Measurements from ENCODE around the gene ANO4. TPM values are rescaled to one million over a fixed set of nuclear protein-coding genes. Genes with fewer than 3 reads are reported as not detected.

ANO4 gene
- total and polyA plus RNA-seq, 4 experiments from 2014 or later: not detected

- Mint-ChIP-seq H3K27ac (no peak overlapping the region), H3K4me1 (peaks cover 0 to 1% (median 0%) of the 10 kb centered on the region in 4 donors), H3K4me3 (no peak overlapping the region), H3K27me3 (no peaks in the 10 kb centered on the region), H3K36me3 (no peaks in the 10 kb centered on the region), H3K9me3 (peaks cover 0 to 6% (median 0%) of the 10 kb centered on the region in 8 donors)
- ChIA-PET POLR2A (ENCODE audit: partially characterized antibody) (no interaction called here), CTCF (ENCODE audit: partially characterized antibody) (interaction anchor here (0.5 kb wide), 1 partner anchor 157 kb away, joined by 5 read pairs; no protein-coding TSS in a partner anchor)
- intact Hi-C loops (cut with micrococcal nuclease): no loop called here
- Histone ChIP-seq H3K36me3 (ENCODE audit: insufficient read depth, low read length) (no peaks in the 10 kb centered on the region), H3K9me3 (ENCODE audit: control insufficient read depth in 1 of 2, low read length in 2 of 2) (no peaks in the 10 kb centered on the region), H3K4me1 (ENCODE audit: insufficient read depth, low read length) (no peaks in the 10 kb centered on the region), H3K27ac (ENCODE audit: low read depth, low read length) (no peak overlapping the region), H3K4me3 (ENCODE audit: low read length in 2 of 2) (no peak overlapping the region), H3K27me3 (ENCODE audit: insufficient read depth, low read length) (no peaks in the 10 kb centered on the region)
- DNase-seq: no peak
Measured at GRCh38 chr12:100995201-100995600, 200.6 kb downstream of the ANO4 start.

- Histone ChIP-seq H3K9me3 (ENCODE audit: control insufficient read depth in 1 of 2, low read length in 2 of 2) (no peaks in the 10 kb centered on the region), H3K27me3 (ENCODE audit: insufficient read depth, low read length) (no peaks in the 10 kb centered on the region), H3K27ac (ENCODE audit: low read depth, low read length) (no peak overlapping the region), H3K4me1 (ENCODE audit: insufficient read depth, low read length) (no peaks in the 10 kb centered on the region), H3K36me3 (ENCODE audit: insufficient read depth, low read length) (no peaks in the 10 kb centered on the region), H3K4me3 (ENCODE audit: low read length in 2 of 2) (no peak overlapping the region)
- no peak overlapping the region for H3K27ac Mint-ChIP-seq
- POLR2A ChIA-PET (ENCODE audit: partially characterized antibody): no interaction called here
- CTCF ChIA-PET (ENCODE audit: partially characterized antibody): interaction anchor here (0.5 kb wide), 1 partner anchor 158 kb away, joined by 5 read pairs; no protein-coding TSS in a partner anchor
- no peak overlapping the region for H3K4me3 Mint-ChIP-seq
- H3K36me3 Mint-ChIP-seq: no peaks in the 10 kb centered on the region
- H3K4me1 Mint-ChIP-seq: peaks cover 0 to 1% (median 0%) of the 10 kb centered on the region in 4 donors
- no peak for DNase-seq
- H3K9me3 Mint-ChIP-seq: peaks cover 0 to 5% (median 0%) of the 10 kb centered on the region in 8 donors
- H3K27me3 Mint-ChIP-seq: no peaks in the 10 kb centered on the region
- intact Hi-C loops (cut with micrococcal nuclease): no loop called here
Measured at GRCh38 chr12:100995771-100996170, 201.2 kb downstream of the ANO4 start.

GRCh38 chr12:101001669-101002068 lies 207.1 kb downstream of the ANO4 start:
- Mint-ChIP-seq H3K36me3 (no peaks in the 10 kb centered on the region), H3K27ac (no peak overlapping the region), H3K4me1 (peaks cover 0 to 1% (median 0%) of the 10 kb centered on the region in 4 donors), H3K27me3 (no peaks in the 10 kb centered on the region), H3K4me3 (no peak overlapping the region), H3K9me3 (peaks cover 0 to 4% (median 0%) of the 10 kb centered on the region in 8 donors)
- Histone ChIP-seq H3K36me3 (ENCODE audit: insufficient read depth, low read length) (no peaks in the 10 kb centered on the region), H3K9me3 (ENCODE audit: control insufficient read depth in 1 of 2, low read length in 2 of 2) (no peaks in the 10 kb centered on the region), H3K27ac (ENCODE audit: low read depth, low read length) (no peak overlapping the region), H3K4me3 (ENCODE audit: low read length in 2 of 2) (no peak overlapping the region), H3K27me3 (ENCODE audit: insufficient read depth, low read length) (no peaks in the 10 kb centered on the region), H3K4me1 (ENCODE audit: insufficient read depth, low read length) (no peaks in the 10 kb centered on the region)
- intact Hi-C loops (cut with micrococcal nuclease): no loop called here
- no peak for DNase-seq
- POLR2A ChIA-PET (ENCODE audit: partially characterized antibody): no interaction called here
- CTCF ChIA-PET (ENCODE audit: partially characterized antibody): no interaction called here

- no peak overlapping the region for H3K27ac Mint-ChIP-seq
Measured at GRCh38 chr12:101002696-101003419, 208.3 kb downstream of the ANO4 start.

GRCh38 chr12:101004898-101005297 lies 210.3 kb downstream of the ANO4 start:
- Histone ChIP-seq H3K9me3 (ENCODE audit: control insufficient read depth in 1 of 2, low read length in 2 of 2) (peaks cover 0 to 6% of the 10 kb centered on the region in 2 donors), H3K4me1 (ENCODE audit: insufficient read depth, low read length) (no peaks in the 10 kb centered on the region), H3K27ac (ENCODE audit: low read depth, low read length) (no peak overlapping the region), H3K27me3 (ENCODE audit: insufficient read depth, low read length) (no peaks in the 10 kb centered on the region), H3K36me3 (ENCODE audit: insufficient read depth, low read length) (no peaks in the 10 kb centered on the region), H3K4me3 (ENCODE audit: low read length in 2 of 2) (no peak overlapping the region)
- Mint-ChIP-seq H3K27me3 (no peaks in the 10 kb centered on the region), H3K4me3 (no peak overlapping the region), H3K9me3 (peaks cover 0 to 19% (median 8%) of the 10 kb centered on the region in 8 donors), H3K36me3 (no peaks in the 10 kb centered on the region), H3K27ac (no peak overlapping the region), H3K4me1 (peaks cover 0 to 1% (median 0%) of the 10 kb centered on the region in 4 donors)
- DNase-seq: no peak
- CTCF ChIA-PET (ENCODE audit: partially characterized antibody): no interaction called here
- POLR2A ChIA-PET (ENCODE audit: partially characterized antibody): no interaction called here
- intact Hi-C loops (cut with micrococcal nuclease): no loop called here

More at GRCh38 chr12:101002696-101003419, 208.3 kb downstream of the ANO4 start:
- Histone ChIP-seq H3K4me1 (ENCODE audit: insufficient read depth, low read length) (no peaks in the 10 kb centered on the region), H3K27me3 (ENCODE audit: insufficient read depth, low read length) (no peaks in the 10 kb centered on the region), H3K36me3 (ENCODE audit: insufficient read depth, low read length) (no peaks in the 10 kb centered on the region), H3K9me3 (ENCODE audit: control insufficient read depth in 1 of 2, low read length in 2 of 2) (no peaks in the 10 kb centered on the region), H3K4me3 (ENCODE audit: low read length in 2 of 2) (no peak overlapping the region), H3K27ac (ENCODE audit: low read depth, low read length) (no peak overlapping the region)
- H3K27me3 Mint-ChIP-seq: no peaks in the 10 kb centered on the region
- POLR2A ChIA-PET (ENCODE audit: partially characterized antibody): no interaction called here
- no peak for DNase-seq
- no peak overlapping the region for H3K4me3 Mint-ChIP-seq
- CTCF ChIA-PET (ENCODE audit: partially characterized antibody): no interaction called here
- intact Hi-C loops (cut with micrococcal nuclease): no loop called here
- peaks cover 0 to 4% (median 0%) of the 10 kb centered on the region in 8 donors for H3K9me3 Mint-ChIP-seq
- peaks cover 0 to 1% (median 0%) of the 10 kb centered on the region in 4 donors for H3K4me1 Mint-ChIP-seq
- no peaks in the 10 kb centered on the region for H3K36me3 Mint-ChIP-seq

- ChIA-PET CTCF (ENCODE audit: partially characterized antibody) (no interaction called here), POLR2A (ENCODE audit: partially characterized antibody) (no interaction called here)
- H3K27ac ChIP-seq (ENCODE audit: low read depth, low read length): no peak overlapping the region
- H3K4me3 ChIP-seq (ENCODE audit: low read length in 2 of 2): no peak overlapping the region
- Mint-ChIP-seq H3K4me1 (no peaks in the 10 kb centered on the region), H3K27ac (no peak overlapping the region), H3K4me3 (no peak overlapping the region), H3K9me3 (peaks cover 0 to 27% (median 10%) of the 10 kb centered on the region in 8 donors), H3K27me3 (no peaks in the 10 kb centered on the region), H3K36me3 (no peaks in the 10 kb centered on the region)
- H3K27me3 ChIP-seq (ENCODE audit: insufficient read depth, low read length): no peaks in the 10 kb centered on the region
- no peak for DNase-seq
- no peaks in the 10 kb centered on the region for H3K4me1 ChIP-seq (ENCODE audit: insufficient read depth, low read length)
- H3K36me3 ChIP-seq (ENCODE audit: insufficient read depth, low read length): no peaks in the 10 kb centered on the region
- peaks cover 0 to 6% of the 10 kb centered on the region in 2 donors for H3K9me3 ChIP-seq (ENCODE audit: control insufficient read depth in 1 of 2, low read length in 2 of 2)
- intact Hi-C loops (cut with micrococcal nuclease): no loop called here
Measured at GRCh38 chr12:101009274-101009673, 214.7 kb downstream of the ANO4 start.

GRCh38 chr12:101010896-101011295 lies 216.3 kb downstream of the ANO4 start:
- DNase-seq: no peak
- H3K4me1 ChIP-seq (ENCODE audit: insufficient read depth, low read length): no peaks in the 10 kb centered on the region

More at GRCh38 chr12:101010896-101011295, 216.3 kb downstream of the ANO4 start:
- H3K9me3 ChIP-seq (ENCODE audit: control insufficient read depth in 1 of 2, low read length in 2 of 2): peaks cover 0 to 6% of the 10 kb centered on the region in 2 donors
- H3K27ac ChIP-seq (ENCODE audit: low read depth, low read length): no peak overlapping the region
- no peaks in the 10 kb centered on the region for H3K4me1 Mint-ChIP-seq
- no peaks in the 10 kb centered on the region for H3K36me3 ChIP-seq (ENCODE audit: insufficient read depth, low read length)
- H3K9me3 Mint-ChIP-seq: peaks cover 0 to 24% (median 10%) of the 10 kb centered on the region in 8 donors
- CTCF ChIA-PET (ENCODE audit: partially characterized antibody): no interaction called here
- H3K27ac Mint-ChIP-seq: no peak overlapping the region
- intact Hi-C loops (cut with micrococcal nuclease): no loop called here
- H3K36me3 Mint-ChIP-seq: no peaks in the 10 kb centered on the region
- POLR2A ChIA-PET (ENCODE audit: partially characterized antibody): no interaction called here
- no peaks in the 10 kb centered on the region for H3K27me3 ChIP-seq (ENCODE audit: insufficient read depth, low read length)
- H3K27me3 Mint-ChIP-seq: no peaks in the 10 kb centered on the region
- H3K4me3 ChIP-seq (ENCODE audit: low read length in 2 of 2): no peak overlapping the region
- no peak overlapping the region for H3K4me3 Mint-ChIP-seq

Data from CD4-positive, alpha-beta memory T cell (primary cell).